Tibial nerve (tissue), 4 donors: ENCODE results near the gene EVX2. TPM values are rescaled to one million over a fixed set of nuclear protein-coding genes. Genes with fewer than 3 reads are reported as not detected.

Experiments used
- DNase-seq, 2 donors: peaks; one replicate each; pipeline ENCODE4 v3.0.0-alpha.2; 2019; ENCODE audit warnings: low spot score in 2 of 2
- H3K27ac ChIP-seq, 4 donors: fragments of 200-600 bp; sonication (generic) in 3 of 4; one replicate each; pipeline ENCODE4 v1.5.1; 2017 to 2019; ENCODE audit warnings: mild to moderate bottlenecking in 1 of 4
- H3K27me3 ChIP-seq, 2 donors: fragments of 200-600 bp; sonication (generic) in 1 of 2; one replicate each; pipeline versions ENCODE4 v1.5.1 to v1.6.0; 2017 to 2019
- H3K36me3 ChIP-seq, 3 donors: fragments of 200-600 bp; sonication (generic); one replicate each; pipeline ENCODE4 v1.5.1; 2018 to 2019
- H3K4me1 ChIP-seq, 4 donors: fragments of 200-600 bp; sonication (generic) in 3 of 4; one replicate each; pipeline ENCODE4 v1.5.1; 2017 to 2019
- H3K4me3 ChIP-seq, 4 donors: fragments of 200-600 bp; sonication (generic) in 3 of 4; one replicate each; pipeline ENCODE4 v1.5.1; 2017 to 2019; ENCODE audit warnings: mild to moderate bottlenecking in 1 of 4, moderate library complexity in 1 of 4
- H3K9me3 ChIP-seq, 4 donors: fragments of 200-600 bp; sonication (generic) in 3 of 4; one replicate each; pipeline ENCODE4 v1.5.1; 2017 to 2019
- EP300 ChIP-seq, 2 donors: sonication (generic); formaldehyde crosslinking; IDR thresholded peaks; one replicate each; pipeline ENCODE4 v1.6.1; 2017; ENCODE audit warnings: antibody characterized with exemption in 2 of 2, mild to moderate bottlenecking in 1 of 2
- POLR2A ChIP-seq, 2 donors: fragments of 450-650 bp; IDR thresholded peaks; one replicate each; pipeline ENCODE4 v1.6.1; 2017; ENCODE audit warnings: antibody characterized with exemption in 2 of 2, mild to moderate bottlenecking in 2 of 2, moderate library complexity in 2 of 2
- WGBS, 2 donors: methylation state at CpG; one replicate each; pipeline ENCODE4 v1.1.5; 2018; 5-methylcytosine and 5-hydroxymethylcytosine counted together
- total RNA-seq, 4 donors: library from RNA; depleted of rRNA; stranded (reverse); fragments of >200 nt; gene quantifications; one replicate each; pipeline ENCODE4 v1.1.0, GENCODE V29; 2016
- TF ChIP-seq, protein P1 (sequence below), 5 experiments: fragments of 200-600 bp in 3 of 5; fragments of 450-650 bp in 2 of 5; sonication (generic) in 3 of 5; IDR thresholded peaks; one replicate each; pipeline ENCODE4 v1.5.1; 2016 to 2019; ENCODE audit warnings: antibody characterized with exemption in 5 of 5, mild to moderate bottlenecking in 3 of 5, moderate library complexity in 2 of 5

The EVX2 gene
- total RNA-seq, 4 donors from 2014 or later: not detected

DNA sequence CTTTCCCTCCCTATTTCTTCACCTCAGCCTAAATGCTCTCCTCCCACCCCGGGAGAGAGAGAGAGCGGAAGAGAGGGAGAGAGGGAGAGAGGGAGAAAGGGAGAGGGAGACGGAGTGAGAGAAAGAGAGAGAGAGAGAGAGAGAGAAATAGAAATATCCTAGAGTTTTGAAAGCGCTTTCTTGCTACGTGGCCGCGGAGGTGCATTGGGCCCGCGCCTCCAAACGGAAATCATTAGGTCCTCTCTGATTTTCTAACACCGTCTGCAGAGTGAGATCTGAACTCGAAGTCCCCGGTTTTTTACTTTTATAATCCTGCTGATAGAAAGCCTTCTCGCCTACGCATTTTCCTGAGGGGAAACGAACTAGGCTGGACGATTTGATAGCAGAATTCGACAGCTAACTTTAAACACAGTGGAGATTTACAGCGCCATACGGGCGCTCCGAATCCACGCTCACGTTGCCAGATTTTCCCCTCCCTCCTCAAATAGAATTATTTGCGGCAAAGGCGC, 903 bp upstream of the EVX2 start:
- Histone ChIP-seq H3K4me3 (no peak overlapping the region), H3K36me3 (no peaks in the 10 kb centered on the region), H3K27me3 (peaks cover 21 to 97% of the 10 kb centered on the region in 2 donors), H3K4me1 (peaks cover 0 to 67% (median 19%) of the 10 kb centered on the region in 4 donors), H3K27ac (no peak overlapping the region), H3K9me3 (no peaks in the 10 kb centered on the region)
- TF ChIP-seq POLR2A (IDR thresholded peaks at IDR 0.05) (no peak), EP300 (IDR thresholded peaks at IDR 0.05) (no peak)
- TF ChIP-seq, protein P1, sequence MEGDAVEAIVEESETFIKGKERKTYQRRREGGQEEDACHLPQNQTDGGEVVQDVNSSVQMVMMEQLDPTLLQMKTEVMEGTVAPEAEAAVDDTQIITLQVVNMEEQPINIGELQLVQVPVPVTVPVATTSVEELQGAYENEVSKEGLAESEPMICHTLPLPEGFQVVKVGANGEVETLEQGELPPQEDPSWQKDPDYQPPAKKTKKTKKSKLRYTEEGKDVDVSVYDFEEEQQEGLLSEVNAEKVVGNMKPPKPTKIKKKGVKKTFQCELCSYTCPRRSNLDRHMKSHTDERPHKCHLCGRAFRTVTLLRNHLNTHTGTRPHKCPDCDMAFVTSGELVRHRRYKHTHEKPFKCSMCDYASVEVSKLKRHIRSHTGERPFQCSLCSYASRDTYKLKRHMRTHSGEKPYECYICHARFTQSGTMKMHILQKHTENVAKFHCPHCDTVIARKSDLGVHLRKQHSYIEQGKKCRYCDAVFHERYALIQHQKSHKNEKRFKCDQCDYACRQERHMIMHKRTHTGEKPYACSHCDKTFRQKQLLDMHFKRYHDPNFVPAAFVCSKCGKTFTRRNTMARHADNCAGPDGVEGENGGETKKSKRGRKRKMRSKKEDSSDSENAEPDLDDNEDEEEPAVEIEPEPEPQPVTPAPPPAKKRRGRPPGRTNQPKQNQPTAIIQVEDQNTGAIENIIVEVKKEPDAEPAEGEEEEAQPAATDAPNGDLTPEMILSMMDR (IDR thresholded peaks at IDR 0.05): no peak
- WGBS, 2 donors: 6 to 7% methylated on average over 26 of the region's 26 CpGs
- no peak for DNase-seq

DNA sequence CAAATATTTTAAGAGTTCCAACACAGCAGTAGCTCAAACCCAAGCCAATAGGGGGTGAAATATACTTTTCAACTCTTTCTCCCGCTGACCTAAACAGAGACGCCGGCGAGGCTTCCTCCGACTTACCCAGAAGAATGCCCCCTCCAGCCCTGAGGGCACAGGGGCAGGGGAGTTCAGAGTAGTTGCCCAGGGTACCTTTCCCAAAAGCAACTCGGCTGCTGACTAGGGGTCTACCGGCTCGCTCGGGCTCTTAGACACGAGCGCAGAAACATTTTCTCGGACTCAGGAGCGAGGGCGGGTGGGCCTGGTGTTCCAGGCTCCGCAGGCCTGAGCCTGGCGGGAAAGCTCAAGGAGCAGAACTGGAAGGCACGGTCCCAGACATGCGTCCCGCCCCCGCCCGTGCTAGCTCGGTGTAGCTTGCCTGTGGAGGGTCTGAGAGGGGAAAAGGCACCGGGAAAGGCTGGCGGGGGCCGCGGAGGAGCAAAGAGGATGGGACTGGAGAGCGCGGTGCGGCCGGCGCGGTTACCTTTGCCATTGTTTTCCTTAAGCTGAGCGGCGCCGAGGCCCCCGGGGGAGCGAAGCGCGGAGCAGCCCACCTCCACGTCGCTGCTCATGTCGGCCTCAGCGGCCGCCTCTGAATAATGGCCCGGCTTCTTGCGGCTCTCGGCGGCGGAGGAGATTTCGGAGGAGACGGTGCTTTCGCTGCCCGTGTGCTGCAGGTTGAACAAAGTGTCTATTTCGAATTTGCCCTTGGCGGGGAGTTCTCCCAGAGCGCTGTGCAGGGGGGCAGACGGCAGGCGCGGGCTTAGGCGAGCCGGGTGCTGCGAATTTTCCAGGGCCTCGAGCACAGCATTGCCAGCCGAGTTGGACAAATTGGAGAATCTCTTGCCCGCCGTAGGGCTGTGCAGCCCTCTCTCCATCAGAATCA, 674 bp downstream of the EVX2 start:
- no peaks in the 10 kb centered on the region for H3K36me3 ChIP-seq
- no peak overlapping the region for H3K27ac ChIP-seq
- H3K4me3 ChIP-seq: no peak overlapping the region
- H3K27me3 ChIP-seq: peaks cover 24 to 97% of the 10 kb centered on the region in 2 donors
- no peak for DNase-seq
- WGBS, 2 donors: 7 to 8% methylated on average over 41 to 46 of the region's 66 CpGs
- peaks cover 0 to 72% (median 17%) of the 10 kb centered on the region in 4 donors for H3K4me1 ChIP-seq
- no peak for TF ChIP-seq EP300 (IDR thresholded peaks at IDR 0.05)
- TF ChIP-seq POLR2A (IDR thresholded peaks at IDR 0.05): no peak
- TF ChIP-seq, protein P1 (IDR thresholded peaks at IDR 0.05): no peak
- H3K9me3 ChIP-seq: no peaks in the 10 kb centered on the region

DNA sequence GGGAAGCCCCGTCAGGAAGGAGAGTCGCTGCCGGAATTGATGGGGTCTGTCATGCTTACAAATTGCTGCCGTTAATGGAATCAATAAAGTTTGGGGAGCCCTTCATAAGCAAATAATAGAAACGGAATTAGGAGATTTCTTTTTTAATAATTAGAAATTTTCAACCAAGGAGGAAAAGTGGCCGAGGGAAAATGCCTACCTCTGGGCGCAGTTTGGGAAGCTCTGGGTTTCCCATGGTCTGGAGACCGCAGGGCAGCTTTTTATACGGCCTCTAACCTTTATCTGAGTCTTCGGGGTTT, 1.3 kb downstream of the EVX2 start:
- Histone ChIP-seq H3K27me3 (peaks cover 24 to 97% of the 10 kb centered on the region in 2 donors), H3K4me3 (no peak overlapping the region), H3K27ac (no peak overlapping the region), H3K9me3 (no peaks in the 10 kb centered on the region), H3K36me3 (no peaks in the 10 kb centered on the region), H3K4me1 (peaks cover 0 to 68% (median 13%) of the 10 kb centered on the region in 4 donors)
- TF ChIP-seq POLR2A (IDR thresholded peaks at IDR 0.05) (no peak), EP300 (IDR thresholded peaks at IDR 0.05) (no peak)
- TF ChIP-seq, protein P1 (IDR thresholded peaks at IDR 0.05): no peak
- WGBS, 2 donors: 9 to 10% methylated on average over 10 of the region's 10 CpGs
- no peak for DNase-seq

DNA sequence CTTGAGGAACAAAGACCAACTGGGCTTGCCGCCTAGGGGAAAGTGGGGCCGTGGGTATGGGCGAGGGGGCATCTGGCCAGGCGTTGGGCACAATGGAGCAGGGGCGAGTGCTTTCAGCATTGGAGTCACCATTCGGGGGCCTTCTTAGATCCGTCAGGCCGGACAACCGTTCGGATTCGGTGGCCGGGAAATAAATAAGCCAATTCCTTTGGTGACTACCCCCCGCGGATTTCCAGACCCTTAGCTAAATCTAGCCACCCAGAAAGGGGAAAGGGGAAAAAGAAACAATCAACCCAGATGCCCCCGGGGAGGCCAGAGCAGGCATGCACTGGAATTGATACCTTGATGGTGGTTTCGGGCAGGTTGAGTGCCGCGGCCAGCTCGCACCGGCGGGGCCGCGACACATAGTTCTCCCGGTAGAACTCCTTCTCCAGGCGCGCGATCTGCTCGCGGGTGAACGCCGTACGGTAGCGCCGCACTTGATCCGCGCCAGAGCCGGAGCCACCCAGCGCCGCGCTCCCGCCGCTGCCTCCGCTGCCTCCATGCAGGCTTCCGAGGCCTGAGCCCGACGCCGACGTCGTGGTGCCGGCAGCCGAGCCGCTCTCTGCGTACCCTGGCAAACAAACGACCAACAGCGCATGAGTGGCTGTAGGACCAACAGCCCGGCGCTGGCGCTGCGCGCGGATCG, 1.8 kb downstream of the EVX2 start:
- no peak overlapping the region for H3K27ac ChIP-seq
- WGBS, 2 donors: 6 to 7% methylated on average over 31 to 62 of the region's 62 CpGs
- H3K36me3 ChIP-seq: no peaks in the 10 kb centered on the region
- H3K9me3 ChIP-seq: no peaks in the 10 kb centered on the region
- peaks cover 0 to 68% (median 13%) of the 10 kb centered on the region in 4 donors for H3K4me1 ChIP-seq
- TF ChIP-seq EP300 (IDR thresholded peaks at IDR 0.05): no peak
- no peak for TF ChIP-seq POLR2A (IDR thresholded peaks at IDR 0.05)
- TF ChIP-seq, protein P1 (IDR thresholded peaks at IDR 0.05): no peak
- no peak for DNase-seq
- H3K4me3 ChIP-seq: no peak overlapping the region
- H3K27me3 ChIP-seq: peaks cover 28 to 97% of the 10 kb centered on the region in 2 donors
